Peyer's patch (tissue), 4 donors: ENCODE results near the gene CEP164.

Experiments used
- POLR2A ChIP-seq, 2 donors: fragments of 450-650 bp; IDR thresholded peaks; one replicate each; pipeline ENCODE4 v1.5.1; 2017; ENCODE audit warnings: antibody characterized with exemption in 2 of 2, mild to moderate bottlenecking in 2 of 2, moderate library complexity in 2 of 2
- TF ChIP-seq, protein P1 (sequence below), 6 experiments: fragments of 450-650 bp in 4 of 6; fragments of 200-600 bp in 2 of 6; sonication (generic) in 1 of 6; IDR thresholded peaks; one replicate each; pipeline ENCODE4 v1.5.1; 2017 to 2019; ENCODE audit warnings: antibody characterized with exemption in 6 of 6, mild to moderate bottlenecking in 3 of 6, moderate library complexity in 1 of 6

DNA sequence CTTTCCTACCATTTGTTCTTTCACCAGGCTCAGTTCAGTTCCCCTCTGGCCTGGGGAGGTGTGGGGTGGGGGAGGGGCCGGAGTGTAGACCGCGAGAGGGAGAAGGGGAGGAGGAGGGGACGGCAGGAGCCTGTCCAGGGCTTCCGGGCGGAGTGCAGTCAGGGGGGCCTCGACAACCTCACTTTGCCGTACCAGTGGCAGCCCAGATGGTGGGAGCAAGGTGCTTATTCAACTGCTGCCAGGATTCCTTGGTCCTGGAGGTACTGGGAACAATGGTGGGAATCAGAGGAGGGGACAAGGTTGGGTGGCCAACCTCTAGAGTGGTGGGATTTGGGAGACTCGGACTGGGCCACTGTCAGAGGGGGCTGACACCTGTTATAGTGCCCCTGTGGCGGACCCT lies 12.8 kb upstream of the CEP164 start:
- TF ChIP-seq, protein P1, sequence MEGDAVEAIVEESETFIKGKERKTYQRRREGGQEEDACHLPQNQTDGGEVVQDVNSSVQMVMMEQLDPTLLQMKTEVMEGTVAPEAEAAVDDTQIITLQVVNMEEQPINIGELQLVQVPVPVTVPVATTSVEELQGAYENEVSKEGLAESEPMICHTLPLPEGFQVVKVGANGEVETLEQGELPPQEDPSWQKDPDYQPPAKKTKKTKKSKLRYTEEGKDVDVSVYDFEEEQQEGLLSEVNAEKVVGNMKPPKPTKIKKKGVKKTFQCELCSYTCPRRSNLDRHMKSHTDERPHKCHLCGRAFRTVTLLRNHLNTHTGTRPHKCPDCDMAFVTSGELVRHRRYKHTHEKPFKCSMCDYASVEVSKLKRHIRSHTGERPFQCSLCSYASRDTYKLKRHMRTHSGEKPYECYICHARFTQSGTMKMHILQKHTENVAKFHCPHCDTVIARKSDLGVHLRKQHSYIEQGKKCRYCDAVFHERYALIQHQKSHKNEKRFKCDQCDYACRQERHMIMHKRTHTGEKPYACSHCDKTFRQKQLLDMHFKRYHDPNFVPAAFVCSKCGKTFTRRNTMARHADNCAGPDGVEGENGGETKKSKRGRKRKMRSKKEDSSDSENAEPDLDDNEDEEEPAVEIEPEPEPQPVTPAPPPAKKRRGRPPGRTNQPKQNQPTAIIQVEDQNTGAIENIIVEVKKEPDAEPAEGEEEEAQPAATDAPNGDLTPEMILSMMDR (IDR thresholded peaks at IDR 0.05), result no peak
- TF ChIP-seq POLR2A (IDR thresholded peaks at IDR 0.05), result no peak
